ENCODE data around the gene PREPL. TPM values are rescaled to one million over a fixed set of nuclear protein-coding genes. Genes with fewer than 3 reads are reported as not detected.

PREPL gene
- total and polyA plus RNA-seq, 2 experiments from 2014 or later, result 16.5 to 49.0 TPM

DNA sequence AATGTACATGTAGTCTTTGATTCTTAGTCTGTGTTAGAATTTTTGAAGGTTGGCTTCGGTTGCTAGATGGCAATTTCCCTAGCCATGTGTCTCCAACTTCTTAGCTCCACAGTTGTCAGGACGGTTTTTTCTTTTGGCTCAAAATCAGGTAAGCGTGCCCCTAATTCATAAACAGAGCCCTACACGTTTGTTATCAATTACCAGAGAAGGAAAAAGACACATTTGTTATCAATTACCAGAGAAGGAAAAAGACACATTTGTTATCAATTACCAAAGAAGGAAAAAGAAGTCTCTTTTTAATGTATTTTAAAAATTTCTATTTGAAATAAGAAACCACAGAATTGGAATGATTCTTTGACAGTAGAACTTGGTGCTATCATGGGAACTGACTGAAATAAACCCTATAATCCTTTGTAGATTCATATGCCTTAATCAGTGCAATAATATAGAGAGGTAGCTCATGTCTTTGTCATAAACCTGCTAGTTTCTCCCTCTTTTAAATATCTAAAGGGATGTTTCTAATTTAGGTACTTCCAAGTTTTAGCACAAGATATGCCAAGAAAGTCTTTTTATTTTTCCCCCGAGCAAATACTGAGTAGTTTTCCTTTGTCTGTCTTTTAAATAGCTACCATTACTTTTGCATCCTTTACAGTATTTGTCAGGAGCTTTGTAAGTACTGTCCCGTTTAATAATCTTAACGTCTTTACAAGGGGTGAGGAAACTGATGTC, 36.3 kb upstream of the PREPL start:
- no peaks in the 10 kb centered on the region for H3K9me2 ChIP-seq (ENCODE audit: insufficient read depth)
- no peaks in the 10 kb centered on the region; the same call in 1 of the 2 replicates for H3K79me2 ChIP-seq (replicated peaks; ENCODE audit: insufficient read depth)
- H3K4me3 ChIP-seq, result no peak overlapping the region
- no peak for TF ChIP-seq NANOG (IDR thresholded peaks at IDR 0.05; ENCODE audit: borderline replicate concordance)
- peak overlapping the region; percentile 4; the same call in 1 of the 2 replicates for H3K4me2 ChIP-seq
- peaks cover 35% of the 10 kb centered on the region for H3K4me1 Mint-ChIP-seq
- H3K27ac ChIP-seq (ENCODE audit: low read depth), result peak overlapping the region; percentile 64; the same call in 1 of the 2 replicates
- H2AFZ ChIP-seq, result no peak overlapping the region
- no peaks in the 10 kb centered on the region for H3K36me3 ChIP-seq (ENCODE audit: insufficient read depth)
- no peaks in the 10 kb centered on the region for H3K27me3 ChIP-seq (ENCODE audit: insufficient read depth)
- H3K4me3 Mint-ChIP-seq, result no peak overlapping the region
- H3K27me3 Mint-ChIP-seq (ENCODE audit: insufficient read depth, low read depth, poor library complexity), result no peaks in the 10 kb centered on the region
- no peaks in the 10 kb centered on the region for H4K20me1 ChIP-seq (replicated peaks; ENCODE audit: insufficient read depth)
- no peaks in the 10 kb centered on the region for H3F3A ChIP-seq (replicated peaks; ENCODE audit: low read depth)
- H3K27ac Mint-ChIP-seq, result peak overlapping the region; percentile 64
- H3K36me3 Mint-ChIP-seq (ENCODE audit: low read depth), result no peaks in the 10 kb centered on the region
- peaks cover 30% of the 10 kb centered on the region for H3K4me1 ChIP-seq (ENCODE audit: insufficient read depth)
- no peaks in the 10 kb centered on the region for H3K9me3 Mint-ChIP-seq
- no peak for DNase-seq (ENCODE audit: low spot score)
- ATAC-seq, result no peak

GRCh38 chr2:44392338-44392943, 31.1 kb upstream of the PREPL start:
- H3K36me3 ChIP-seq (ENCODE audit: insufficient read depth), result peaks cover 5% of the 10 kb centered on the region; the same call in 1 of the 2 replicates
- H3K79me2 ChIP-seq (replicated peaks; ENCODE audit: insufficient read depth), result peaks cover 9% of the 10 kb centered on the region; the same call in 1 of the 2 replicates
- no peak overlapping the region for H3K4me2 ChIP-seq
- Mint-ChIP-seq H3K4me1 (peaks cover 23% of the 10 kb centered on the region), H3K36me3 (ENCODE audit: low read depth) (peaks cover 15% of the 10 kb centered on the region), H3K27ac (no peak overlapping the region), H3K9me3 (peaks cover 10% of the 10 kb centered on the region; the same call in 1 of the 3 replicates), H3K4me3 (no peak overlapping the region), H3K27me3 (ENCODE audit: insufficient read depth, low read depth, poor library complexity) (no peaks in the 10 kb centered on the region)
- no peak overlapping the region for H2AFZ ChIP-seq
- DNase-seq (ENCODE audit: low spot score) (peak; percentile 77), ATAC-seq (no peak)
- no peaks in the 10 kb centered on the region for H3K9me2 ChIP-seq (ENCODE audit: insufficient read depth)
- no peak overlapping the region for H3K27ac ChIP-seq (ENCODE audit: low read depth)
- no peak overlapping the region for H3K4me3 ChIP-seq
- no peaks in the 10 kb centered on the region for H4K20me1 ChIP-seq (replicated peaks; ENCODE audit: insufficient read depth)
- no peaks in the 10 kb centered on the region for H3F3A ChIP-seq (replicated peaks; ENCODE audit: low read depth)
- no peaks in the 10 kb centered on the region for H3K27me3 ChIP-seq (ENCODE audit: insufficient read depth)
- no peak for TF ChIP-seq NANOG (IDR thresholded peaks at IDR 0.05; ENCODE audit: borderline replicate concordance)
- no peak for TF ChIP-seq POLR2AphosphoS5 (IDR thresholded peaks at IDR 0.05; ENCODE audit: low read depth)
- no peak for TF ChIP-seq ZNF114 (CRISPR knock-in tag; IDR thresholded peaks at IDR 0.05)
- TF ChIP-seq JUNB (IDR thresholded peaks at IDR 0.05; ENCODE audit: unreplicated experiment), result no peak
- no peak for TF ChIP-seq ZNF331 (CRISPR knock-in tag; IDR thresholded peaks at IDR 0.05; ENCODE audit: low read depth)
- TF ChIP-seq, protein P1, sequence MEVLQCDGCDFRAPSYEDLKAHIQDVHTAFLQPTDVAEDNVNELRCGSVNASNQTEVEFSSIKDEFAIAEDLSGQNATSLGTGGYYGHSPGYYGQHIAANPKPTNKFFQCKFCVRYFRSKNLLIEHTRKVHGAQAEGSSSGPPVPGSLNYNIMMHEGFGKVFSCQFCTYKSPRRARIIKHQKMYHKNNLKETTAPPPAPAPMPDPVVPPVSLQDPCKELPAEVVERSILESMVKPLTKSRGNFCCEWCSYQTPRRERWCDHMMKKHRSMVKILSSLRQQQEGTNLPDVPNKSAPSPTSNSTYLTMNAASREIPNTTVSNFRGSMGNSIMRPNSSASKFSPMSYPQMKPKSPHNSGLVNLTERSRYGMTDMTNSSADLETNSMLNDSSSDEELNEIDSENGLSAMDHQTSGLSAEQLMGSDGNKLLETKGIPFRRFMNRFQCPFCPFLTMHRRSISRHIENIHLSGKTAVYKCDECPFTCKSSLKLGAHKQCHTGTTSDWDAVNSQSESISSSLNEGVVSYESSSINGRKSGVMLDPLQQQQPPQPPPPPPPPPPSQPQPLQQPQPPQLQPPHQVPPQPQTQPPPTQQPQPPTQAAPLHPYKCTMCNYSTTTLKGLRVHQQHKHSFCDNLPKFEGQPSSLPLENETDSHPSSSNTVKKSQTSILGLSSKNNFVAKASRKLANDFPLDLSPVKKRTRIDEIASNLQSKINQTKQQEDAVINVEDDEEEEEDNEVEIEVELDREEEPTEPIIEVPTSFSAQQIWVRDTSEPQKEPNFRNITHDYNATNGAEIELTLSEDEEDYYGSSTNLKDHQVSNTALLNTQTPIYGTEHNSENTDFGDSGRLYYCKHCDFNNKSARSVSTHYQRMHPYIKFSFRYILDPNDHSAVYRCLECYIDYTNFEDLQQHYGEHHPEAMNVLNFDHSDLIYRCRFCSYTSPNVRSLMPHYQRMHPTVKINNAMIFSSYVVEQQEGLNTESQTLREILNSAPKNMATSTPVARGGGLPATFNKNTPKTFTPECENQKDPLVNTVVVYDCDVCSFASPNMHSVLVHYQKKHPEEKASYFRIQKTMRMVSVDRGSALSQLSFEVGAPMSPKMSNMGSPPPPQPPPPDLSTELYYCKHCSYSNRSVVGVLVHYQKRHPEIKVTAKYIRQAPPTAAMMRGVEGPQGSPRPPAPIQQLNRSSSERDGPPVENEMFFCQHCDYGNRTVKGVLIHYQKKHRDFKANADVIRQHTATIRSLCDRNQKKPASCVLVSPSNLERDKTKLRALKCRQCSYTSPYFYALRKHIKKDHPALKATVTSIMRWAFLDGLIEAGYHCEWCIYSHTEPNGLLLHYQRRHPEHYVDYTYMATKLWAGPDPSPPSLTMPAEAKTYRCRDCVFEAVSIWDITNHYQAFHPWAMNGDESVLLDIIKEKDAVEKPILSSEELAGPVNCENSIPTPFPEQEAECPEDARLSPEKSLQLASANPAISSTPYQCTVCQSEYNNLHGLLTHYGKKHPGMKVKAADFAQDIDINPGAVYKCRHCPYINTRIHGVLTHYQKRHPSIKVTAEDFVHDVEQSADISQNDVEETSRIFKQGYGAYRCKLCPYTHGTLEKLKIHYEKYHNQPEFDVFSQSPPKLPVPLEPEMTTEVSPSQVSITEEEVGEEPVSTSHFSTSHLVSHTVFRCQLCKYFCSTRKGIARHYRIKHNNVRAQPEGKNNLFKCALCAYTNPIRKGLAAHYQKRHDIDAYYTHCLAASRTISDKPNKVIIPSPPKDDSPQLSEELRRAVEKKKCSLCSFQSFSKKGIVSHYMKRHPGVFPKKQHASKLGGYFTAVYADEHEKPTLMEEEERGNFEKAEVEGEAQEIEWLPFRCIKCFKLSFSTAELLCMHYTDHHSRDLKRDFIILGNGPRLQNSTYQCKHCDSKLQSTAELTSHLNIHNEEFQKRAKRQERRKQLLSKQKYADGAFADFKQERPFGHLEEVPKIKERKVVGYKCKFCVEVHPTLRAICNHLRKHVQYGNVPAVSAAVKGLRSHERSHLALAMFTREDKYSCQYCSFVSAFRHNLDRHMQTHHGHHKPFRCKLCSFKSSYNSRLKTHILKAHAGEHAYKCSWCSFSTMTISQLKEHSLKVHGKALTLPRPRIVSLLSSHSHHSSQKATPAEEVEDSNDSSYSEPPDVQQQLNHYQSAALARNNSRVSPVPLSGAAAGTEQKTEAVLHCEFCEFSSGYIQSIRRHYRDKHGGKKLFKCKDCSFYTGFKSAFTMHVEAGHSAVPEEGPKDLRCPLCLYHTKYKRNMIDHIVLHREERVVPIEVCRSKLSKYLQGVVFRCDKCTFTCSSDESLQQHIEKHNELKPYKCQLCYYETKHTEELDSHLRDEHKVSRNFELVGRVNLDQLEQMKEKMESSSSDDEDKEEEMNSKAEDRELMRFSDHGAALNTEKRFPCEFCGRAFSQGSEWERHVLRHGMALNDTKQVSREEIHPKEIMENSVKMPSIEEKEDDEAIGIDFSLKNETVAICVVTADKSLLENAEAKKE (CRISPR knock-in tag; IDR thresholded peaks at IDR 0.05), result no peak
- TF ChIP-seq, protein P2, sequence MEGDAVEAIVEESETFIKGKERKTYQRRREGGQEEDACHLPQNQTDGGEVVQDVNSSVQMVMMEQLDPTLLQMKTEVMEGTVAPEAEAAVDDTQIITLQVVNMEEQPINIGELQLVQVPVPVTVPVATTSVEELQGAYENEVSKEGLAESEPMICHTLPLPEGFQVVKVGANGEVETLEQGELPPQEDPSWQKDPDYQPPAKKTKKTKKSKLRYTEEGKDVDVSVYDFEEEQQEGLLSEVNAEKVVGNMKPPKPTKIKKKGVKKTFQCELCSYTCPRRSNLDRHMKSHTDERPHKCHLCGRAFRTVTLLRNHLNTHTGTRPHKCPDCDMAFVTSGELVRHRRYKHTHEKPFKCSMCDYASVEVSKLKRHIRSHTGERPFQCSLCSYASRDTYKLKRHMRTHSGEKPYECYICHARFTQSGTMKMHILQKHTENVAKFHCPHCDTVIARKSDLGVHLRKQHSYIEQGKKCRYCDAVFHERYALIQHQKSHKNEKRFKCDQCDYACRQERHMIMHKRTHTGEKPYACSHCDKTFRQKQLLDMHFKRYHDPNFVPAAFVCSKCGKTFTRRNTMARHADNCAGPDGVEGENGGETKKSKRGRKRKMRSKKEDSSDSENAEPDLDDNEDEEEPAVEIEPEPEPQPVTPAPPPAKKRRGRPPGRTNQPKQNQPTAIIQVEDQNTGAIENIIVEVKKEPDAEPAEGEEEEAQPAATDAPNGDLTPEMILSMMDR (conservative IDR thresholded peaks at IDR 0.05; ENCODE audit: low read depth in 2 of 2), result peak; percentile 55 to 82
- H3K4me1 ChIP-seq (ENCODE audit: insufficient read depth), result peaks cover 6% of the 10 kb centered on the region
